Measurements from ENCODE around the gene AVPI1.

- TF ChIP-seq CTCF (IDR thresholded peaks at IDR 0.05) (no peak), POLR2A (IDR thresholded peaks at IDR 0.05) (no peak), EP300 (IDR thresholded peaks at IDR 0.05) (peak; percentile 83 to 86)
Measured at GRCh38 chr10:97648562-97649404, 38.3 kb downstream of the AVPI1 start.

Data from tibial nerve (tissue), 4 donors.